ENCODE data around the gene ADCY5. TPM values are rescaled to one million over a fixed set of nuclear protein-coding genes. Genes with fewer than 3 reads are reported as not detected.

ADCY5 gene
- total and polyA plus RNA-seq, 2 donors (not counting 1 experiment from before 2014, with no cell fraction given), result not detected

DNA sequence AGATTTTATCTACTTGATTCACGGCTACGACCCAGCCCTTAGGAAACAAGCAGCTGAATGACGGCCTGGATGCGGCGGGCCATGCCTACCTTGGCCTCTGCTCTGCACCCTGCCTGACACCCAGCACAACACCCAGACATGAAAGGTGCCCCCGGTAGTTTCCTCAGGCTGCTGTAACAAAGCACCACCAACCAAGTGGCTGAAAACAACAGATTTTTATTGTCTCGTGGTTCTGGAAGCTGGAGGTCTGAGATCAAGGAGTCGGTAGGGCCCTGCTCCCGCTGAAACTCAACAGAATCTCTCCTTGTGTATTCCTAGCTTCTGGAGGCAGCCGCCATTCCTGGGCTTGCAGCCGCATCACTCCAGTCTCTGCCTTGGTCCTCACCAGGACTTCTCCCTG lies 111.7 kb downstream of the ADCY5 start:
- Histone ChIP-seq H3K27ac (ENCODE audit: low read length in 2 of 2) (no peak overlapping the region), H3K4me1 (ENCODE audit: control insufficient read depth in 2 of 2, insufficient read depth in 2 of 2, low read length in 2 of 2) (no peaks in the 10 kb centered on the region), H3K36me3 (replicated peaks in 1 of 2; ENCODE audit: control extremely low read depth in 1 of 2, control insufficient read depth in 1 of 2, extremely low read depth in 1 of 2, insufficient read depth in 2 of 2, low read length in 1 of 2) (no peaks in the 10 kb centered on the region), H3K79me2 (ENCODE audit: control insufficient read depth, insufficient read depth, low read length) (no peaks in the 10 kb centered on the region), H3K9me3 (ENCODE audit: control extremely low read depth in 1 of 3, control insufficient read depth in 2 of 3, insufficient read depth in 1 of 3, low read length in 2 of 3) (peaks cover 0 to 7% (median 0%) of the 10 kb centered on the region in 3 donors), H3K4me2 (replicated peaks; ENCODE audit: low read depth, low read length, poor library complexity, severe bottlenecking) (no peak overlapping the region), H2AFZ (ENCODE audit: insufficient read depth, low read depth, low read length, poor library complexity, severe bottlenecking) (no peak overlapping the region), H3K4me3 (ENCODE audit: control extremely low read depth in 1 of 5, extremely low read depth in 1 of 5, insufficient read depth in 1 of 5, low read depth in 2 of 5, low read length in 4 of 5) (no peak overlapping the region), H4K20me1 (ENCODE audit: control insufficient read depth, insufficient read depth, low read length, poor library complexity, severe bottlenecking) (no peaks in the 10 kb centered on the region), H3K9ac (ENCODE audit: low read length) (no peak overlapping the region), H3K27me3 (replicated peaks in 1 of 4; ENCODE audit: control extremely low read depth in 1 of 4, control insufficient read depth in 3 of 4, insufficient read depth in 4 of 4, low read length in 3 of 4) (no peaks in the 10 kb centered on the region)
- no peak for TF ChIP-seq EZH2 (IDR thresholded peaks at IDR 0.05; ENCODE audit: borderline replicate concordance, insufficient read depth, low read depth, low read length, poor library complexity, severe bottlenecking)
- no peak for TF ChIP-seq CTCF (IDR thresholded peaks at IDR 0.05)
- no peaks in the 10 kb centered on the region for H3K4me1 Mint-ChIP-seq
- H3K27me3 Mint-ChIP-seq, result no peaks in the 10 kb centered on the region
- H3K4me3 Mint-ChIP-seq, result no peak overlapping the region
- ChIA-PET POLR2A (no interaction called here), CTCF (no interaction called here)
- H3K9me3 Mint-ChIP-seq (ENCODE audit: insufficient read depth), result no peaks in the 10 kb centered on the region
- ATAC-seq (ENCODE audit: low read depth), result no peak
- no peak for DNase-seq
- H3K27ac Mint-ChIP-seq, result no peak overlapping the region
- intact Hi-C loops (cut with micrococcal nuclease), result no loop called here
- WGBS (ENCODE audit: insufficient coverage), result 97% methylated on average over 11 of the region's 11 CpGs

DNA sequence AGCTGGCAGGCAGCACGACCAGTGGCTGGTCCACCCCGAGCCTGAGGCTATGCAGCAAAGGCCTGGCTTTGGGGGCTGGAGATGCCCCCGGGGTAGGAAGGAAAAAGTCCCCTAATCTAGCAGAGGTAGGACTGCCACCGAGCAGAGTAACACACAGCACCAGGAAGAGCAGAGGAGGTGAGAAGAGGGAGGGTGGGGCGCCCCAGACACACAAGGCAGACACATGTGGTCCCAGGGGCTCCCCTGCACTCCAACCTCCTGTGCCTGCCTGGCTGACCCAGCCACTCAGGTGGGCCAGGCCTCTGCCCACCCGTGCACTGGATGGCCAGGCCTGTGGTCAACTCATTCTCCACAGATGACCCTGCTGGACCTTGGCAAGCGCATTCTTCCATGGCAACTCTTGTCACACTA lies 112.4 kb downstream of the ADCY5 start:
- intact Hi-C loops (cut with micrococcal nuclease), result no loop called here
- Histone ChIP-seq H3K9me3 (ENCODE audit: control extremely low read depth in 1 of 3, control insufficient read depth in 2 of 3, insufficient read depth in 1 of 3, low read length in 2 of 3) (peaks cover 0 to 7% (median 0%) of the 10 kb centered on the region in 3 donors), H3K27me3 (replicated peaks in 1 of 4; ENCODE audit: control extremely low read depth in 1 of 4, control insufficient read depth in 3 of 4, insufficient read depth in 4 of 4, low read length in 3 of 4) (no peaks in the 10 kb centered on the region), H4K20me1 (ENCODE audit: control insufficient read depth, insufficient read depth, low read length, poor library complexity, severe bottlenecking) (no peaks in the 10 kb centered on the region), H3K27ac (ENCODE audit: low read length in 2 of 2) (no peak overlapping the region), H3K4me3 (ENCODE audit: control extremely low read depth in 1 of 5, extremely low read depth in 1 of 5, insufficient read depth in 1 of 5, low read depth in 2 of 5, low read length in 4 of 5) (no peak overlapping the region), H3K4me2 (replicated peaks; ENCODE audit: low read depth, low read length, poor library complexity, severe bottlenecking) (no peak overlapping the region), H2AFZ (ENCODE audit: insufficient read depth, low read depth, low read length, poor library complexity, severe bottlenecking) (no peak overlapping the region), H3K79me2 (ENCODE audit: control insufficient read depth, insufficient read depth, low read length) (no peaks in the 10 kb centered on the region), H3K9ac (ENCODE audit: low read length) (no peak overlapping the region), H3K36me3 (replicated peaks in 1 of 2; ENCODE audit: control extremely low read depth in 1 of 2, control insufficient read depth in 1 of 2, extremely low read depth in 1 of 2, insufficient read depth in 2 of 2, low read length in 1 of 2) (no peaks in the 10 kb centered on the region), H3K4me1 (ENCODE audit: control insufficient read depth in 2 of 2, insufficient read depth in 2 of 2, low read length in 2 of 2) (no peaks in the 10 kb centered on the region)
- H3K4me1 Mint-ChIP-seq, result no peaks in the 10 kb centered on the region
- WGBS (ENCODE audit: insufficient coverage), result 80% methylated on average over 6 of the region's 7 CpGs
- no peak overlapping the region for H3K4me3 Mint-ChIP-seq
- H3K27ac Mint-ChIP-seq, result no peak overlapping the region
- ATAC-seq (ENCODE audit: low read depth) (no peak), DNase-seq (no peak)
- ChIA-PET POLR2A (no interaction called here), CTCF (no interaction called here)
- no peak for TF ChIP-seq CTCF (IDR thresholded peaks at IDR 0.05)
- no peaks in the 10 kb centered on the region for H3K9me3 Mint-ChIP-seq (ENCODE audit: insufficient read depth)
- H3K27me3 Mint-ChIP-seq, result no peaks in the 10 kb centered on the region
